ENCODE data around the gene ZDHHC1.
A peak's percentile ranks its signal among the peaks of the same experiment; 100 is the strongest.

ZDHHC1 gene

GRCh38 chr16:67394155-67395104 is 21.8 kb downstream of the ZDHHC1 start:
- DNase-seq (ENCODE audit: low read depth): no peak
- no peak for TF ChIP-seq CTCF (IDR thresholded peaks at IDR 0.05; ENCODE audit: low read length, missing control alignments)
- no peak overlapping the region for H3K4me3 ChIP-seq (replicated peaks; ENCODE audit: low read depth, low read length)

- no peak for TF ChIP-seq CTCF (IDR thresholded peaks at IDR 0.05; ENCODE audit: low read length, missing control alignments)
- DNase-seq (ENCODE audit: low read depth): no peak
- H3K4me3 ChIP-seq (replicated peaks; ENCODE audit: low read depth, low read length): no peak overlapping the region
Measured at GRCh38 chr16:67393788-67394154, 22.5 kb downstream of the ZDHHC1 start.

DNA sequence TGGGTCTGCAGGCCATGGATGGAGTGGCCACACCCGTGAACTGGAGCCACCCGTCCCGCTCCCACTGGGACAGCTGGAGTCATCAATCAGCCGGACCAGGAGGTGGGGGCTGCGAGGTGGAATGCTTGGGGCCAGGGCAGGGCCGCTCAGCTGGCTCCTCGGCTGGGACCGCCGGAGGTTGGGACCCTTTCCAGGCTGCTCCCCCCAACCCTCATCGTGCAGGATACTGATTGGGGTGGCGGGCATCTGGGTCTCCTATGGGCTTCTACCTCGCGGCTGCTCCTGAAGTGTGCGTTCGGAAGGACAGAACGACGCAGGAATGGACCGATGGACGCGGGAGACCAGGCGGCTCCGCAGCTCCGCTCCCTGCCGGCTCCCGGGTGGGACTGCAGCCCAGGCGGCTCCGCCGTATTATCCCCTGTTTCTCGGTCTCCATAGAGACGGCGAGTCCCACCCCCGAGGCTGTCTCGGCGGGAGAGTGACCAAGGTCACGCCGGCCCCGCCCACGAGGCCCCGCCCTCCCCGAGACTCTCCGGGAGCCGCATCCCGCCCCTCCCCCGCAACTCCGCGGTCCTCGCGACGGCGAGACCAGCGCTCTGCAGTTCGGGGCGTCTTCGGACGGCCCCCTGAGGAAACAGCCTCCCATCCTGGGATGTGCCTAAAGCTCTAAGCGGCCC is 23.0 kb downstream of the ZDHHC1 start, which contains the start of gene TPPP3:
TPPP3 (minus strand) TSS at position 388 of the 677 bp plus-strand sequence. CDS start 2,387 bp downstream, outside the sequence.
- peak; percentile 59 for TF ChIP-seq CTCF (IDR thresholded peaks at IDR 0.05; ENCODE audit: low read length, missing control alignments)

DNA sequence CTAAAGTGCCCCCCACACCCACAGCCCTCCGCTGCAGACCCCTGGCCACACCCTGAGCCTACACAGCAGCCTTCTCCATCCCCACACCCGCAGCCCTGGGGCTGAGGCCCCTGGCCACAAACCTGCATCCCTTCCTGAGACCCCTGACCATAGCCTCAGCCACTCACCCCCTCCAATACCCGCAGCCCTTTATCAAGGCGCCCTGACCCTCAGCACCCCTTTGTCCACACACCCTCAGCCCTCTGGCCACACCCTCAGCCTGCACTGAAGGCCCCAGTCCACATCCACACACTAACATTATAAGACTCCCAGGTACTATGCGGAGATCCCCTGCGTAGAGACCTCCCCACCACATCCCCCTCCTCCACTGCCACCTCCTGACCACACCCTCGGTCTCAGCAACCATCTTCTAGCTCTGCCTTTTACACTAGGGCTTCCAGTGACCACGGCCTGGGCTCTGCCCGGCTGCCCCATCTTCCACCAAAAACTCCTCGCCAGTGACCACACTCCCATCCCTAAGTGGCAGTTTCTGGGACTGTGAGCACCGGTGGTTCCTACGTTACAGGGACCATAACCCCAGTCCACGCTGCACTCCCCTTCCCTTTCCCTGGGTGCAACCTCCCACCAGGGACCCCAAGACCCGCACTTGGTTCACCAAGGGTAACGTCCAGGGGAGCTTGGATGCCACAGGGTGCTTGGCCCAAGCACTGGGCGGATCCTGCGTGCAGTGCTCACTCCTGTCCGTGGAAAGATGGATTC is 23.8 kb downstream of the ZDHHC1 start:
- DNase-seq (ENCODE audit: low read depth): no peak
- TF ChIP-seq CTCF (IDR thresholded peaks at IDR 0.05; ENCODE audit: low read length, missing control alignments): no peak
- H3K4me3 ChIP-seq (replicated peaks; ENCODE audit: low read depth, low read length): no peak overlapping the region

More for the DNA sequence above, 23.0 kb downstream of the ZDHHC1 start, which contains the start of gene TPPP3:
- peak; percentile 73 for DNase-seq (ENCODE audit: low read depth)
- H3K4me3 ChIP-seq (replicated peaks; ENCODE audit: low read depth, low read length): no peak within 1 kb of the TSS

- H3K4me3 ChIP-seq (replicated peaks; ENCODE audit: low read depth, low read length): no peak overlapping the region
- DNase-seq (ENCODE audit: low read depth): no peak
- TF ChIP-seq CTCF (IDR thresholded peaks at IDR 0.05; ENCODE audit: low read length, missing control alignments): no peak
Measured at GRCh38 chr16:67391424-67392300, 24.6 kb downstream of the ZDHHC1 start.
